ENCODE measurements around the gene CHM. TPM values are rescaled to one million over a fixed set of nuclear protein-coding genes. Genes with fewer than 3 reads are reported as not detected.

CHM gene
- total and polyA plus RNA-seq, 2 experiments from 2014 or later, result 11.6 to 24.8 TPM

DNA sequence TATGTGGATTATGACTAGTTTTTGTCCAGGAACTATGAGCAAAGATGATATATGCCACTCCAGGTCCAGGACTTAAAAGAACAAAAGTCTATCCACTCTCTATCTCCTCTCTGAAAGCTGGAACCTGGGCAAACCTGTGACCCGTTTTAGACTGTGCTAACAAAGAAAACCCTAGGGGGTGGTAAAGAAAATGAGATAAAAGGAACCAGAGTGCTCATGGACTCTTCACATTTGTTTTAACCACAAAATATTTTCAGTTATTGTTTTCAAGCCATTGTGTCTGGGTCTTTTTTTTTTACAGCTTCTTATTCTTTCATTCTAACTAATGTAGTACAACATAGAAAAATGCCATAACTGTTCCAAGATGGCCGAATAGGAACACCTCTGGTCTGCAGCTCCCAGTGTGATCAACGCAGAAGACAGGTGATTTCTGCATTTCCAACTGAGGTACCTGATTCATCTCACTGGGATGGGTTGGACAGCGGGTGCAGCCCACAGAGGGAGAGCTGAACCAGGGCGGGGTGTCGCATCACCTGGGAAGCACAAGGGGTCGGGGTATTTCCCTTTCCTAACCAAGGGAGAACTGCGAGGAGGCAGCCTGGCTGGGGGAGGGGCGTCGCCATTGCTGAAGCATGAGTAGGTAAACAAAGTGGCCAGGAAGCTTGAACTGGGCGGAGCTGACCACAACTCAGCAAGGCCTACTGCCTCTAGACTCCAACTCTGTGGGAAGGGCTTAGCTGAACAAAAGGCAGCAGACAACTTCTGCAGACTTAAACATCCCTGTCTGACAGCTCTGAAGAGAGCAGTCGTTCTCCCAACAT, 45.1 kb downstream of the CHM start:
- TF ChIP-seq EZH2 (IDR thresholded peaks at IDR 0.05; ENCODE audit: borderline replicate concordance) (no peak), EZH2phosphoT487 (IDR thresholded peaks at IDR 0.05; ENCODE audit: low read depth, severe bottlenecking, unreplicated experiment) (no peak)
- TF ChIP-seq, protein P1, sequence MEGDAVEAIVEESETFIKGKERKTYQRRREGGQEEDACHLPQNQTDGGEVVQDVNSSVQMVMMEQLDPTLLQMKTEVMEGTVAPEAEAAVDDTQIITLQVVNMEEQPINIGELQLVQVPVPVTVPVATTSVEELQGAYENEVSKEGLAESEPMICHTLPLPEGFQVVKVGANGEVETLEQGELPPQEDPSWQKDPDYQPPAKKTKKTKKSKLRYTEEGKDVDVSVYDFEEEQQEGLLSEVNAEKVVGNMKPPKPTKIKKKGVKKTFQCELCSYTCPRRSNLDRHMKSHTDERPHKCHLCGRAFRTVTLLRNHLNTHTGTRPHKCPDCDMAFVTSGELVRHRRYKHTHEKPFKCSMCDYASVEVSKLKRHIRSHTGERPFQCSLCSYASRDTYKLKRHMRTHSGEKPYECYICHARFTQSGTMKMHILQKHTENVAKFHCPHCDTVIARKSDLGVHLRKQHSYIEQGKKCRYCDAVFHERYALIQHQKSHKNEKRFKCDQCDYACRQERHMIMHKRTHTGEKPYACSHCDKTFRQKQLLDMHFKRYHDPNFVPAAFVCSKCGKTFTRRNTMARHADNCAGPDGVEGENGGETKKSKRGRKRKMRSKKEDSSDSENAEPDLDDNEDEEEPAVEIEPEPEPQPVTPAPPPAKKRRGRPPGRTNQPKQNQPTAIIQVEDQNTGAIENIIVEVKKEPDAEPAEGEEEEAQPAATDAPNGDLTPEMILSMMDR (IDR thresholded peaks at IDR 0.05; ENCODE audit: poor library complexity), result no peak
- peak; percentile 70 for DNase-seq (ENCODE audit: low spot score)
- Histone ChIP-seq H3K27me3 (no peaks in the 10 kb centered on the region), H3K36me3 (replicated peaks; ENCODE audit: insufficient read depth, low read depth) (no peaks in the 10 kb centered on the region), H3K4me1 (ENCODE audit: insufficient read depth) (no peaks in the 10 kb centered on the region), H3K79me2 (peaks cover 10% of the 10 kb centered on the region), H3K27ac (peak overlapping the region; percentile 55), H3K9me3 (ENCODE audit: low read depth) (no peaks in the 10 kb centered on the region), H4K20me1 (ENCODE audit: insufficient read depth, poor library complexity, severe bottlenecking) (no peaks in the 10 kb centered on the region), H3K4me3 (no peak overlapping the region), H2AFZ (no peak overlapping the region), H3K4me2 (peak overlapping the region; percentile 43), H3K9me2 (replicated peaks; ENCODE audit: insufficient read depth) (no peaks in the 10 kb centered on the region)
- WGBS (ENCODE audit: low lambda C conversion rate, missing lambda C conversion rate), result 59% methylated on average over 12 of the region's 12 CpGs

- Histone ChIP-seq H3K27ac (no peak overlapping the region), H2AFZ (no peak overlapping the region), H3K4me1 (ENCODE audit: insufficient read depth) (no peaks in the 10 kb centered on the region), H3K27me3 (no peaks in the 10 kb centered on the region), H3K4me2 (no peak overlapping the region), H3K9me3 (ENCODE audit: low read depth) (no peaks in the 10 kb centered on the region), H3K79me2 (peaks cover 11% of the 10 kb centered on the region), H3K36me3 (replicated peaks; ENCODE audit: insufficient read depth, low read depth) (no peaks in the 10 kb centered on the region), H3K4me3 (no peak overlapping the region), H4K20me1 (ENCODE audit: insufficient read depth, poor library complexity, severe bottlenecking) (no peaks in the 10 kb centered on the region), H3K9me2 (replicated peaks; ENCODE audit: insufficient read depth) (no peaks in the 10 kb centered on the region)
- DNase-seq (ENCODE audit: low spot score), result no peak
- TF ChIP-seq EZH2 (IDR thresholded peaks at IDR 0.05; ENCODE audit: borderline replicate concordance) (no peak), EZH2phosphoT487 (IDR thresholded peaks at IDR 0.05; ENCODE audit: low read depth, severe bottlenecking, unreplicated experiment) (no peak)
- TF ChIP-seq, protein P1 (IDR thresholded peaks at IDR 0.05; ENCODE audit: poor library complexity), result no peak
Measured at GRCh38 chrX:85998954-85999353, 48.4 kb downstream of the CHM start.

DNA sequence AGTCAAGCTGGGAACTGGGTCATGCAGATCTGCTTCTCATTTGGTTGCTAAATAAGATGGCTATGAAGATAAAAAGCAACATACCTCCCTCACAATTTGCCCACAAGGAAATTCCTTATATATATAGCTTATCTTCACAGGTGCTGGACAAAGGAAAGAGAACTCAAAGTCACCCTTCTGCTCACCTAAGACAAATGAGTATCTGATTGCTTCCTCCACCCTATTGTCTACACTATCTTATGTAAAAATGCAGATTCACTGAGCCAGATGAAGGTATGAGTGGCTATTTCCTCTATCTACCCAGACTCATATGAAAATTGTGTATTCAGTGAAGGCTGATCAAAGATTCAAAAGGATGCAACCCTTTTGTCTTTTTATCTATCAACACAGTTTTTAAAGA, 50.8 kb downstream of the CHM start:
- Histone ChIP-seq H3K4me3 (no peak overlapping the region), H3K9me3 (ENCODE audit: low read depth) (no peaks in the 10 kb centered on the region), H3K36me3 (replicated peaks; ENCODE audit: insufficient read depth, low read depth) (no peaks in the 10 kb centered on the region), H3K4me1 (ENCODE audit: insufficient read depth) (no peaks in the 10 kb centered on the region), H3K27ac (no peak overlapping the region), H3K79me2 (peaks cover 11% of the 10 kb centered on the region), H2AFZ (no peak overlapping the region), H3K27me3 (no peaks in the 10 kb centered on the region), H3K9me2 (replicated peaks; ENCODE audit: insufficient read depth) (no peaks in the 10 kb centered on the region), H3K4me2 (no peak overlapping the region), H4K20me1 (ENCODE audit: insufficient read depth, poor library complexity, severe bottlenecking) (no peaks in the 10 kb centered on the region)
- TF ChIP-seq EZH2phosphoT487 (IDR thresholded peaks at IDR 0.05; ENCODE audit: low read depth, severe bottlenecking, unreplicated experiment) (no peak), EZH2 (IDR thresholded peaks at IDR 0.05; ENCODE audit: borderline replicate concordance) (no peak)
- TF ChIP-seq, protein P1 (IDR thresholded peaks at IDR 0.05; ENCODE audit: poor library complexity), result no peak
- DNase-seq (ENCODE audit: low spot score), result no peak

All from hepatocyte (in vitro differentiated cells).